Liver (tissue), 9 donors: ENCODE results near the gene PPP1R11. TPM values are rescaled to one million over a fixed set of nuclear protein-coding genes. Genes with fewer than 3 reads are reported as not detected.

Experiments used
- DNase-seq: peaks from one replicate; pipeline ENCODE4 v3.0.0-alpha.2; 2017; ENCODE audit warnings: low spot score
- H3K27ac ChIP-seq, 2 donors: one replicate each; pipeline ENCODE4 v1.7.0; 2013; ENCODE audit warnings: inconsistent platforms in 2 of 2, low read length in 2 of 2, control low read depth in 1 of 2, low read depth in 1 of 2, mild to moderate bottlenecking in 1 of 2
- H3K27me3 ChIP-seq, 4 donors: one replicate each; pipeline versions ENCODE4 v1.6.1 to v1.7.0; 2013; ENCODE audit warnings: low read length in 3 of 4, inconsistent platforms in 1 of 4, mild to moderate bottlenecking in 1 of 4, moderate library complexity in 1 of 4; ENCODE audit not compliant: control insufficient read depth in 4 of 4, insufficient read depth in 4 of 4
- H3K36me3 ChIP-seq, 4 donors: one replicate each; pipeline versions ENCODE4 v1.6.1 to v1.7.0; 2013; ENCODE audit warnings: low read length in 3 of 4, mild to moderate bottlenecking in 3 of 4, low read depth in 1 of 4, moderate library complexity in 1 of 4; ENCODE audit not compliant: control insufficient read depth in 4 of 4, insufficient read depth in 3 of 4
- H3K4me1 ChIP-seq, 4 donors: one replicate each; pipeline versions ENCODE4 v1.6.1 to v1.7.0; 2013; ENCODE audit warnings: low read length in 3 of 4, mild to moderate bottlenecking in 3 of 4, moderate library complexity in 1 of 4; ENCODE audit not compliant: control insufficient read depth in 4 of 4, insufficient read depth in 4 of 4
- H3K4me3 ChIP-seq, 3 donors: one replicate each; pipeline versions ENCODE4 v1.6.1 to v1.7.0; 2013; ENCODE audit warnings: low read length in 3 of 3, control low read depth in 1 of 3, low read depth in 1 of 3, mild to moderate bottlenecking in 1 of 3
- H3K9ac ChIP-seq, 2 donors: one replicate each; pipeline ENCODE4 v1.7.0; 2013; ENCODE audit warnings: low read length in 2 of 2, mild to moderate bottlenecking in 2 of 2, moderate library complexity in 2 of 2, control low read depth in 1 of 2, low read depth in 1 of 2
- H3K9me3 ChIP-seq, 4 donors: one replicate each; pipeline versions ENCODE4 v1.6.1 to v1.7.0; 2013; ENCODE audit warnings: low read length in 3 of 4; ENCODE audit not compliant: control insufficient read depth in 4 of 4
- EGR1 ChIP-seq, 2 donors: IDR thresholded peaks; 2 replicates each; pipeline ENCODE4 v1.6.1; 2016 to 2018; ENCODE audit warnings: antibody characterized with exemption in 2 of 2, low read depth in 2 of 2
- FOXA1 ChIP-seq: IDR thresholded peaks from 2 replicates; pipeline ENCODE4 v1.6.1; 2016; ENCODE audit warnings: antibody characterized with exemption
- FOXA2 ChIP-seq: IDR thresholded peaks from 2 replicates; pipeline ENCODE4 v1.6.1; 2016; ENCODE audit warnings: antibody characterized with exemption
- GABPA ChIP-seq, 2 donors: IDR thresholded peaks in 1 of 2; conservative IDR thresholded peaks in 1 of 2; 2 replicates each; pipeline ENCODE4 v1.6.1; 2016; ENCODE audit warnings: antibody characterized with exemption in 2 of 2, mild to moderate bottlenecking in 1 of 2, moderate library complexity in 1 of 2
- HNF4A ChIP-seq, 2 donors: conservative IDR thresholded peaks; 2 replicates each; pipeline ENCODE4 v1.6.1; 2016; ENCODE audit warnings: antibody characterized with exemption in 2 of 2, mild to moderate bottlenecking in 2 of 2
- HNF4G ChIP-seq: IDR thresholded peaks from 2 replicates; pipeline ENCODE4 v1.6.1; 2016; ENCODE audit warnings: antibody characterized with exemption
- JUND ChIP-seq, 2 donors: IDR thresholded peaks; 2 replicates each; pipeline ENCODE4 v1.6.1; 2016; ENCODE audit warnings: antibody characterized with exemption in 2 of 2
- NR2F2 ChIP-seq: IDR thresholded peaks from 2 replicates; pipeline ENCODE4 v1.6.1; 2016; ENCODE audit warnings: antibody characterized with exemption
- RAD21 ChIP-seq, 2 donors: IDR thresholded peaks; 2 replicates each; pipeline ENCODE4 v1.6.1; 2016; ENCODE audit warnings: antibody characterized with exemption in 2 of 2, mild to moderate bottlenecking in 2 of 2
- RXRA ChIP-seq, 2 donors: IDR thresholded peaks; 2 replicates each; pipeline ENCODE4 v1.6.1; 2017 to 2018; ENCODE audit warnings: antibody characterized with exemption in 2 of 2, mild to moderate bottlenecking in 1 of 2
- SP1 ChIP-seq: IDR thresholded peaks from 2 replicates; pipeline ENCODE4 v1.6.1; 2018; ENCODE audit warnings: antibody characterized with exemption, mild to moderate bottlenecking
- TAF1 ChIP-seq: conservative IDR thresholded peaks from 2 replicates; pipeline ENCODE4 v1.6.1; 2016; ENCODE audit warnings: antibody characterized with exemption, mild to moderate bottlenecking
- YY1 ChIP-seq: IDR thresholded peaks from 2 replicates; pipeline ENCODE4 v1.6.1; 2016; ENCODE audit warnings: antibody characterized with exemption, mild to moderate bottlenecking
- ZBTB33 ChIP-seq: IDR thresholded peaks from 2 replicates; pipeline ENCODE4 v1.6.1; 2016; ENCODE audit warnings: antibody characterized with exemption
- WGBS: extraction: QIAGEN DNeasy Blood & Tissue Kit; methylation state at CpG from one replicate; pipeline ENCODE4 v1.1.7; 2013; 5-methylcytosine and 5-hydroxymethylcytosine counted together
- polyA plus RNA-seq, 2 donors: library from polyadenylated mRNA; stranded (reverse) in 1 of 2; unstranded in 1 of 2; fragments of 200-250 nt in 1 of 2; fragments of >200 nt in 1 of 2; fragmentation: Nextera tagmentation in 1 of 2; extraction: Ambion mirVana in 1 of 2; gene quantifications; one replicate each; pipeline versions ENCODE4 v1.2.1 to v1.2.3, GENCODE V29; 2013 to 2015
- total RNA-seq, 2 donors: library from RNA; depleted of rRNA; stranded (reverse); fragments of >200 nt; gene quantifications; one replicate each; pipeline ENCODE4 v1.2.3, GENCODE V29; 2014
- TF ChIP-seq, protein P1 (sequence below): IDR thresholded peaks from 2 replicates; pipeline ENCODE4 v1.6.1; 2016; ENCODE audit warnings: antibody characterized with exemption
- TF ChIP-seq, protein P2 (sequence below): IDR thresholded peaks from 2 replicates; pipeline ENCODE4 v1.6.1; 2016; ENCODE audit warnings: antibody characterized with exemption, mild to moderate bottlenecking
- TF ChIP-seq, protein P3 (sequence below): fragments of 150-350 bp; IDR thresholded peaks from 2 replicates; pipeline ENCODE4 v1.5.1; 2017; ENCODE audit warnings: improper control_type of control experiment, low read depth, low read length; ENCODE audit not compliant: missing input control
- TF ChIP-seq, protein P4 (sequence below): IDR thresholded peaks from 2 replicates; pipeline ENCODE4 v1.6.1; 2016; ENCODE audit warnings: antibody characterized with exemption
- donor health status: healthy.
- donor health status: healthy.
- donor health status: healthy.
- donor health status: healthy.
- donor health status: healthy.

Gene PPP1R11
- total and polyA plus RNA-seq, 4 donors, result 7.8 to 30.9 (median 19.5) TPM

- 53% methylated on average over 1 of the region's 1 CpG for WGBS
Observed at GRCh38 chr6:30042914-30043313, 24.1 kb upstream of the PPP1R11 start.

DNA sequence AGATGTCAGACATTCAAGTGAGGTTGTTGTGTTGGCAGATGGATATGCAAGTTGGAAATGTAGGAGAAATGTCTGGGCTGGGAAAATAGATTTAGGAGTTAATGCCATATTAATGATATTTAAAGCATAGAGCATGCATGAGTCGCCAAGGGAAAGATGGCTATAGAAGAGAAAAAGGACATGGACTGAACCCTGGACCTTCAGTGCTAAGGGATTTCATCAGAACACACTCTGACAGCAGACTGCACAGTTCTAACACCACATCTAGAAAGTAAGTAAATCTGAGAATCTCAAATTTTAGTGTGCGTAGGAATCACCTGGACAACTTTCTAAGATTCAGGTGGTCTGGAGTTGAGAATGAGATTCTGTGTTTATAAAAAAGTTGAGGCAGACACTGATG, 23.3 kb upstream of the PPP1R11 start:
- Histone ChIP-seq H3K27me3 (no peaks in the 10 kb centered on the region), H3K4me1 (no peaks in the 10 kb centered on the region), H3K36me3 (no peaks in the 10 kb centered on the region), H3K4me3 (no peak overlapping the region), H3K27ac (no peak overlapping the region), H3K9ac (no peak overlapping the region), H3K9me3 (no peaks in the 10 kb centered on the region)
- no peak for TF ChIP-seq HNF4A (conservative IDR thresholded peaks at IDR 0.05)
- no peak for TF ChIP-seq RXRA (IDR thresholded peaks at IDR 0.05)
- no peak for TF ChIP-seq EGR1 (IDR thresholded peaks at IDR 0.05; ENCODE audit: low read depth in 2 of 2)
- TF ChIP-seq, protein P1, sequence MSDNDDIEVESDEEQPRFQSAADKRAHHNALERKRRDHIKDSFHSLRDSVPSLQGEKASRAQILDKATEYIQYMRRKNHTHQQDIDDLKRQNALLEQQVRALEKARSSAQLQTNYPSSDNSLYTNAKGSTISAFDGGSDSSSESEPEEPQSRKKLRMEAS, result no peak
- TF ChIP-seq, protein P2, sequence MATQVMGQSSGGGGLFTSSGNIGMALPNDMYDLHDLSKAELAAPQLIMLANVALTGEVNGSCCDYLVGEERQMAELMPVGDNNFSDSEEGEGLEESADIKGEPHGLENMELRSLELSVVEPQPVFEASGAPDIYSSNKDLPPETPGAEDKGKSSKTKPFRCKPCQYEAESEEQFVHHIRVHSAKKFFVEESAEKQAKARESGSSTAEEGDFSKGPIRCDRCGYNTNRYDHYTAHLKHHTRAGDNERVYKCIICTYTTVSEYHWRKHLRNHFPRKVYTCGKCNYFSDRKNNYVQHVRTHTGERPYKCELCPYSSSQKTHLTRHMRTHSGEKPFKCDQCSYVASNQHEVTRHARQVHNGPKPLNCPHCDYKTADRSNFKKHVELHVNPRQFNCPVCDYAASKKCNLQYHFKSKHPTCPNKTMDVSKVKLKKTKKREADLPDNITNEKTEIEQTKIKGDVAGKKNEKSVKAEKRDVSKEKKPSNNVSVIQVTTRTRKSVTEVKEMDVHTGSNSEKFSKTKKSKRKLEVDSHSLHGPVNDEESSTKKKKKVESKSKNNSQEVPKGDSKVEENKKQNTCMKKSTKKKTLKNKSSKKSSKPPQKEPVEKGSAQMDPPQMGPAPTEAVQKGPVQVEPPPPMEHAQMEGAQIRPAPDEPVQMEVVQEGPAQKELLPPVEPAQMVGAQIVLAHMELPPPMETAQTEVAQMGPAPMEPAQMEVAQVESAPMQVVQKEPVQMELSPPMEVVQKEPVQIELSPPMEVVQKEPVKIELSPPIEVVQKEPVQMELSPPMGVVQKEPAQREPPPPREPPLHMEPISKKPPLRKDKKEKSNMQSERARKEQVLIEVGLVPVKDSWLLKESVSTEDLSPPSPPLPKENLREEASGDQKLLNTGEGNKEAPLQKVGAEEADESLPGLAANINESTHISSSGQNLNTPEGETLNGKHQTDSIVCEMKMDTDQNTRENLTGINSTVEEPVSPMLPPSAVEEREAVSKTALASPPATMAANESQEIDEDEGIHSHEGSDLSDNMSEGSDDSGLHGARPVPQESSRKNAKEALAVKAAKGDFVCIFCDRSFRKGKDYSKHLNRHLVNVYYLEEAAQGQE, result no peak
- TF ChIP-seq GABPA (IDR thresholded peaks at IDR 0.05 in 1 of 2, conservative IDR thresholded peaks at IDR 0.05 in 1 of 2), result no peak
- TF ChIP-seq SP1, result no peak
- no peak for TF ChIP-seq NR2F2
- no peak for TF ChIP-seq HNF4G
- TF ChIP-seq, protein P3, sequence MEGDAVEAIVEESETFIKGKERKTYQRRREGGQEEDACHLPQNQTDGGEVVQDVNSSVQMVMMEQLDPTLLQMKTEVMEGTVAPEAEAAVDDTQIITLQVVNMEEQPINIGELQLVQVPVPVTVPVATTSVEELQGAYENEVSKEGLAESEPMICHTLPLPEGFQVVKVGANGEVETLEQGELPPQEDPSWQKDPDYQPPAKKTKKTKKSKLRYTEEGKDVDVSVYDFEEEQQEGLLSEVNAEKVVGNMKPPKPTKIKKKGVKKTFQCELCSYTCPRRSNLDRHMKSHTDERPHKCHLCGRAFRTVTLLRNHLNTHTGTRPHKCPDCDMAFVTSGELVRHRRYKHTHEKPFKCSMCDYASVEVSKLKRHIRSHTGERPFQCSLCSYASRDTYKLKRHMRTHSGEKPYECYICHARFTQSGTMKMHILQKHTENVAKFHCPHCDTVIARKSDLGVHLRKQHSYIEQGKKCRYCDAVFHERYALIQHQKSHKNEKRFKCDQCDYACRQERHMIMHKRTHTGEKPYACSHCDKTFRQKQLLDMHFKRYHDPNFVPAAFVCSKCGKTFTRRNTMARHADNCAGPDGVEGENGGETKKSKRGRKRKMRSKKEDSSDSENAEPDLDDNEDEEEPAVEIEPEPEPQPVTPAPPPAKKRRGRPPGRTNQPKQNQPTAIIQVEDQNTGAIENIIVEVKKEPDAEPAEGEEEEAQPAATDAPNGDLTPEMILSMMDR, result no peak
- no peak for TF ChIP-seq FOXA2
- no peak for TF ChIP-seq YY1
- TF ChIP-seq ZBTB33, result no peak
- TF ChIP-seq FOXA1, result no peak
- no peak for TF ChIP-seq RAD21 (IDR thresholded peaks at IDR 0.05)
- TF ChIP-seq, protein P4, sequence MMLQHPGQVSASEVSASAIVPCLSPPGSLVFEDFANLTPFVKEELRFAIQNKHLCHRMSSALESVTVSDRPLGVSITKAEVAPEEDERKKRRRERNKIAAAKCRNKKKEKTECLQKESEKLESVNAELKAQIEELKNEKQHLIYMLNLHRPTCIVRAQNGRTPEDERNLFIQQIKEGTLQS, result no peak
- TF ChIP-seq JUND (IDR thresholded peaks at IDR 0.05), result no peak
- no peak for TF ChIP-seq TAF1
- 96% methylated on average over 2 of the region's 2 CpGs for WGBS
- DNase-seq, result no peak

More at GRCh38 chr6:30042914-30043313, 24.1 kb upstream of the PPP1R11 start:
- H3K9ac ChIP-seq, result no peak overlapping the region
- no peak overlapping the region for H3K4me3 ChIP-seq
- no peaks in the 10 kb centered on the region for H3K4me1 ChIP-seq
- H3K27me3 ChIP-seq, result no peaks in the 10 kb centered on the region
- H3K9me3 ChIP-seq, result no peaks in the 10 kb centered on the region
- DNase-seq, result no peak
- H3K27ac ChIP-seq, result no peak overlapping the region
- H3K36me3 ChIP-seq, result no peaks in the 10 kb centered on the region
- TF ChIP-seq GABPA (IDR thresholded peaks at IDR 0.05 in 1 of 2, conservative IDR thresholded peaks at IDR 0.05 in 1 of 2) (no peak), RAD21 (IDR thresholded peaks at IDR 0.05) (no peak), SP1 (no peak), JUND (IDR thresholded peaks at IDR 0.05) (no peak)
- TF ChIP-seq, protein P2, result no peak
- TF ChIP-seq, protein P1, result no peak
